SIG-M5 (cell line): ENCODE results near the gene RAB11FIP4.

Source experiments
- DNase-seq: peaks from one replicate; lab custom pipeline; 2025; lab: John Stamatoyannopoulos, UW

The RAB11FIP4 gene

DNA sequence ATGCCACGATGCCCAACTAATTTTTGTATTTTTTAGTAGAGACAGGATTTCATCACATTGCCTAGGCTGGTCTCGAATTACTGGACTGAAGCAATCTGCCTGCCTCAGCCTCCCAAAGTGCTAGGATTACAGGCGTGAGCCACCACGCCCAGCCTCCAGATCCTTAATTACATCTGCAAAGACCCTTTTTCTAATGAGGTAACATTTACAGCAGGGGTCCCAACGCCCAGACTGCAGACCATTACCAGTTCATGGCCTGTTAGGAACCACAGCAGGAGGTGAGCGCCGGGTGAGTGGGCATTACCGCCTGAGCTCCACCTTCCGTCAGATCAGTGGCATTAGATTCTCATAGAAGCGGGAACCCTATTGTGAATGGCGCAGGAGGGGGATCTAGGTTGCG lies 4.0 kb upstream of the RAB11FIP4 start:
- DNase-seq, result no peak

DNA sequence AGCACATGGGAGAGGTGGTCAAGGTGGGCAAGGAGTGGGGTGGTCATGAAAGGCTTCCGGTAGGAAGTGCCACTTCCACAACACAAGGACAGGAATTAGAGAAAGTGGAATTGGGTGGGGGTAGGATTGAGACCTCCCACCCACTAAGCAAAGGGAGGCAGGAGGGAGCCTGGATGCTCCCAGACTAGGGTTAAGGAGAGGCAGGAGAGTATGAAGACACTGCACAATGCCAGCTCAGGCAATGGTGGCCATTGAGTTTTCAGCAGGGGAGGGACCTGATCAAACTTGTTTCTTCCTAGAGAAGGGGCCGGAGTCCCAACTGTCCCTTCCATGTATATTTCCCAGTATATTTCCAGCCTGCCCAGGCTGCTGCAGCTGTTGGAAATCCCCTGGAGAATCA lies 3.1 kb upstream of the RAB11FIP4 start:
- DNase-seq, result no peak

GRCh38 chr17:31388770-31389656 lies 2.5 kb upstream of the RAB11FIP4 start:
- DNase-seq, result no peak

GRCh38 chr17:31389657-31390381 lies 1.7 kb upstream of the RAB11FIP4 start:
- DNase-seq, result no peak

DNA sequence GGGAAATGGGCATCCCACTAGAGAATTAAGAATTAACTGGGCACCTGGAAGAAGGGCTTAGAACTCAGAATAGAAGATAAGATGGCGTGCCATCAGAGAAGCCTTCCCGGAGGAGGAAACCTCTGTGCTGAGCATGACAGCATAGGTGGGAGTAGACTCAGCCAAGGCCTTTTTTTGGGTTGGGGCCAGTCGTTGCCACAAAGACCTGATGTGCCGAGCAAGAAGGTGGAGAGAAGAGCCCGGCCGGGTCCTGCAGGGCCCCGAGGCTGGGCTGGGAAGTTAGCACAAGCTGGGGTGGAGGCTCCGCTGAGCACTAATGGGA lies 1.1 kb upstream of the RAB11FIP4 start:
- no peak for DNase-seq

GRCh38 chr17:31390748-31391495 lies 553 bp upstream of the RAB11FIP4 start:
- no peak for DNase-seq

- DNase-seq, result no peak
Measured at GRCh38 chr17:31392002-31392855, 754 bp downstream of the RAB11FIP4 start.

DNA sequence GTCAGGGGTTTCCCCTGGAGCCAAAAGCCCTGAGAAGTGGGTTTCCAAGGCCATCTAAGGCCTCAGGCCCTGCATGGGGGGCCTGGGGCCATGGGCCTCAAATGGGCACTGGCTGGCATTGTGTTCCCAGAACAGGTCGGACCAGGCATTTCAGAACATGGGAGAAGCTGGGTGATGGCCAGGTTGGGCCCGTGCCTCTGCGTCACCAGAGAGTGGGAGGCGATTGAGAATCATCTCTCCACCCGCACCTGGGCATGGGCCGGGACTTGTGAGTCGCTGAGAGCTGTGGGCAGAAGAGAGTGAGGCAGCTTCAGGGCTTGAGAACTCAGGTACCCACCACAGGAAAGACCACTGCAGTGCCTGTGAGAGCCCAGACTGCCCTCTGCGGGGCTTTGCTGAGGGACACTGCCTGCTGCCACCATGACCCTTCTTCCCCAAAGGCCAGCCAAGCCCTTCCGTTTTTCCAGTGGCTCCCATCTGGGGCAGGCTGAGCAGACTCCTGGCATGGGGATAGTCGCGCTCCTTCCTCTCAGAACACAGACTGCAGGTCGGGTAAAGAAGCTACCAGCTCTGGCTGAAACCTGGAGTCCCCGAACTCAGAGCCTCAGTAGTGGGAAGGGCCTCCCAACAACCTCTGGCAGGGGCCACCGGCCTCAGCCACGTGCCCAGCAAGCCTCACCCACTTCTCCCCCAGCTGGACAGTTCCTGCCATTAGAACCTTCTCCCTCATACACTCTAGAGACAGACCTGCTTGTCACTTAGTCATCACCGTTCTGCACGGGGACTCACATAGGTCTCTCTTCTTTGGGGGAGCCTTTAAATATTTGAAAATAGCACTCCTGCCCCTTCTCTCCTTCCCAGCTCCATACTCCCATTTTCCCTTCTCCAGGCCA lies 1.6 kb downstream of the RAB11FIP4 start:
- DNase-seq, result no peak

GRCh38 chr17:31393749-31394146 lies 2.3 kb downstream of the RAB11FIP4 start:
- no peak for DNase-seq

- no peak for DNase-seq
Measured at GRCh38 chr17:31394544-31394943, 3.1 kb downstream of the RAB11FIP4 start.

GRCh38 chr17:31397256-31397939 lies 5.9 kb downstream of the RAB11FIP4 start:
- DNase-seq, result no peak

DNA sequence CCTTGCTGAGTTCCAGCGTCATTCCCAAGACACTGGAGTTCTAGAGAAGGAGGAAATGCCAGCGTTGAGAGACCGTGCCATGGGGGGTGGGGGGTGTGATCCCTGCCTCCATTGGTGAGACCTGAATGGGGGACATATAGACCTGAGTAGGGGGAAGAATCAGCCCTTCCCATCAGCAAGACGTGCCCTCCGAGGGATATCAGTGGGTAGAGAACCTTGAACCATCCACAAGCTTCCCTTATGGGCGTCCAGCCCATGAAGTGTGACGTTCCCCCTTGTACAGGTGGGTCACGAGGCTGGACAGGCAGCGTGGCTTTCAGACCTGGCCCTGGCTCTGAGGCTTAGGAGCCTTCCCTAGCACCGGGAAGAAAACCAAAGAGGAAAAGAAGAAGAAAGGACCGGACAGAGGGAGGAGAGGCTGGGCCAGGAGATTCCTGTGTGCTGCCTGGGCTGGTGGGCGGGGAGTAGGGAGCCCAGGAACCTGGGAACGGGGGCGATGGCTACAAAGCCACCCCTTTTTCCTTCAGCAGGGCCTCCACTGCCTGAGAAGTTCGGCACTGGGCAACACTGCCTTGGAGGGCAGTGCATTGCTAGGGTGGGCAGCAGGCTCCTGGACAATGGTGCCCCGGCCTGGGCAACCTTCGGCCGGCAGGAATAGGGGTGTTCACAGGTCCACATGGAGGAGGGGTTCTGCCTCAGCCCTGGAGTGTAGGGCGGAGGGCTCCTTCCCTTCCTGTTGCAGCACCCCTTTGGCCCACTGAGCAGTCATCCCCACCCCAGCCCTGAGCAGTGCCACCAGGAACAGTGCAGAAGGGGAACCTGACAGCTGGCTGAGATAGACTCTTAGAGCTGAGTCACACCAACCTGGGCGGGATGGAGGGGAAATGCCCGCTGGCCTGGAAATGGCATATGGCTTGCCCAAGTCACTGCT lies 7.2 kb downstream of the RAB11FIP4 start:
- no peak for DNase-seq

- no peak for DNase-seq
Measured at GRCh38 chr17:31400481-31400950, 9.0 kb downstream of the RAB11FIP4 start.

GRCh38 chr17:31401456-31402254 lies 10.2 kb downstream of the RAB11FIP4 start:
- DNase-seq, result no peak

GRCh38 chr17:31404028-31404949 lies 12.8 kb downstream of the RAB11FIP4 start:
- no peak for DNase-seq

DNA sequence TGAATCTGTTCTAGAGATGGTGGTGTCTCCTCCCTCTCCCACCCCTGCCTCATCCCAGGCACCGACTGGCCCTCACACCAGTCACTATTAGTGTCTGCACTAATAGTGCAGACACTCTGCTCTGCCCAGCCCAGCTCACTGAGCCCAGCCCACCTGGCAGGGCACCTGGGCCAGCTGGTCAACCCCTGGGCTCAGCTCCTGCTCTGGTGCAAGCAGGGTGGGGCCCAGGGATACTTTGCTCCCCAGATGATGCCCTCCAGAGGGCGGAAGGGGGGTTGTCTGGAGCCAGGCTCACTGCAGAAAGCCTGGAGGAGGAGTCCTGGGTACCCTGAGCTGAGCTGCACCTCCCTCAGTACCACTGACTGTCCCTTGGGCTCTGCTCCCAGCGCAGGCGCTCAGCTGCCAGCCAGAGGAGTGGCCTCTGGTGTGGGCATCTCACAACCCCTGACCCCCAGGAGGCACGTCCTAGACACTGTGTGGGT lies 14.5 kb downstream of the RAB11FIP4 start:
- DNase-seq, result no peak

DNA sequence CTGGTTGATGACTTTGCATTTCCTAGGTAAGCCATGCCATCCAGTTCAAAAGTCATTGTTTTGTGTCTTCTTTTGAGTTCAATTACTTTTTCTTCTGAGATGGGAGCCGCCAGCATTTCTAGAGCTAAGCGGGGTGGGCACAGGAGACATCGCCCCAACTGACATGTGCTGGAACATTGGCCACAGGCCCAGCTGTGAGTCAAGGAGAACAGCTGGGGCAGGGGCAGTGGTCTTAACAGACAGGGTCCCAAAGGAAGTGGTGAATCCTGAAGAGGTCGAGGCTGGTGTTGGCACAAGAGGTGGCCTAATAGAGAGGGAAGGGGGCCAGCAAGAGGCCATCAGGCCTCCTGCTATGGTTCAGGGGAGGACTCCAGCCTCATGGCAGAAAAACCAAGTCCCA lies 17.1 kb downstream of the RAB11FIP4 start:
- no peak for DNase-seq
